ENCODE measurements around the gene MANEA.

DNA sequence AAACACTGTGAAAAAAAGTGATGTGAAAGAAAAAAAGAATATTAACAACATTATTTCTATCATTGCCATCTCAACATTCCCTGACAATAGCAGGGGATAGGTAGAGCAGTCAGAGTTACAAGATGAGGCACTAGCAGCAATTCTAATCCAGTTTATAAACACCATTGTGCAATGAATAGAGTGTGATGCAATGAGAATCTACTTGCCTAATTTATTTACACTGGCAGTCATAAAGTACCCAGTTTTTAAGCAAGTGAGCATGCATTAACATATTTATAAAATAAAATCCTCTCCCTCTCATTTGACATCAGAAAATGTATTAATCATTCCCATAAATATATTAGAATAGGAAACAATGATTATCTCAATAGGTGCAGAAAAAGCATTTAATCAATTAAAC, 2.5 kb upstream of the MANEA start:
- TF ChIP-seq, protein P1, sequence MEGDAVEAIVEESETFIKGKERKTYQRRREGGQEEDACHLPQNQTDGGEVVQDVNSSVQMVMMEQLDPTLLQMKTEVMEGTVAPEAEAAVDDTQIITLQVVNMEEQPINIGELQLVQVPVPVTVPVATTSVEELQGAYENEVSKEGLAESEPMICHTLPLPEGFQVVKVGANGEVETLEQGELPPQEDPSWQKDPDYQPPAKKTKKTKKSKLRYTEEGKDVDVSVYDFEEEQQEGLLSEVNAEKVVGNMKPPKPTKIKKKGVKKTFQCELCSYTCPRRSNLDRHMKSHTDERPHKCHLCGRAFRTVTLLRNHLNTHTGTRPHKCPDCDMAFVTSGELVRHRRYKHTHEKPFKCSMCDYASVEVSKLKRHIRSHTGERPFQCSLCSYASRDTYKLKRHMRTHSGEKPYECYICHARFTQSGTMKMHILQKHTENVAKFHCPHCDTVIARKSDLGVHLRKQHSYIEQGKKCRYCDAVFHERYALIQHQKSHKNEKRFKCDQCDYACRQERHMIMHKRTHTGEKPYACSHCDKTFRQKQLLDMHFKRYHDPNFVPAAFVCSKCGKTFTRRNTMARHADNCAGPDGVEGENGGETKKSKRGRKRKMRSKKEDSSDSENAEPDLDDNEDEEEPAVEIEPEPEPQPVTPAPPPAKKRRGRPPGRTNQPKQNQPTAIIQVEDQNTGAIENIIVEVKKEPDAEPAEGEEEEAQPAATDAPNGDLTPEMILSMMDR (conservative IDR thresholded peaks at IDR 0.05; ENCODE audit: low read depth, low read length) = no peak
- TF ChIP-seq EZH2 (IDR thresholded peaks at IDR 0.05; ENCODE audit: borderline replicate concordance, low read depth, low read length, poor library complexity, severe bottlenecking) = no peak
